ENCODE measurements around the gene LRRC4C.

- TF ChIP-seq MAX (CRISPR knock-in tag; IDR thresholded peaks at IDR 0.05) (no peak), PREB (CRISPR knock-in tag; IDR thresholded peaks at IDR 0.05; ENCODE audit: borderline replicate concordance) (no peak), CTCF (IDR thresholded peaks at IDR 0.05) (no peak), NFYB (CRISPR knock-in tag; conservative IDR thresholded peaks at IDR 0.05; ENCODE audit: low read depth) (no peak), FOXP1 (CRISPR knock-in tag; IDR thresholded peaks at IDR 0.05; ENCODE audit: borderline replicate concordance) (no peak), AFF4 (CRISPR knock-in tag; IDR thresholded peaks at IDR 0.05; ENCODE audit: borderline replicate concordance) (no peak), SP1 (CRISPR knock-in tag; conservative IDR thresholded peaks at IDR 0.05) (no peak)
These were observed 1326.0 kb downstream of the LRRC4C start for GRCh38 chr11:40133498-40133897.
